Measurements from ENCODE around the gene STN1.
"Not testable (repeated sequence)": the region's sequence is repeated elsewhere in the genome, so short reads cannot be mapped to it uniquely, and the experiment has no call there.

The STN1 gene

DNA sequence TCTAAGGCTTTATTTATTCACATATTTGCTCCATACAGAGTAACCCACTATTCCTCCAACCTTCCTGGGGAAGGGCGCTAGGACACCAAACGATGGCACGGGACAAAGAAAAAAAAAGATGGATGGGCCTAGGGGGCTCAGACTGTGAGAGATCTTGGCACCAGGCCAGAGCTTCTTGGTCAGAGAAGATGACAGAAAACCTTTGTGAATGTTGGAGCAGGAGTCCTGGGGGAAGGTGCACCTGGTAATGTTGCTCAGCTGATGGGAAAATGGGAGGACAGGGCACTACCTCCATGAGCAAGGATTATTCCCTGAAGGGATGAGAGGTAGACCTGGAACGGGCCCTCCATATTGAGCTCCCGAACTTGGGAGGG, 61.2 kb downstream of the STN1 start:
- DNase-seq = no peak

DNA sequence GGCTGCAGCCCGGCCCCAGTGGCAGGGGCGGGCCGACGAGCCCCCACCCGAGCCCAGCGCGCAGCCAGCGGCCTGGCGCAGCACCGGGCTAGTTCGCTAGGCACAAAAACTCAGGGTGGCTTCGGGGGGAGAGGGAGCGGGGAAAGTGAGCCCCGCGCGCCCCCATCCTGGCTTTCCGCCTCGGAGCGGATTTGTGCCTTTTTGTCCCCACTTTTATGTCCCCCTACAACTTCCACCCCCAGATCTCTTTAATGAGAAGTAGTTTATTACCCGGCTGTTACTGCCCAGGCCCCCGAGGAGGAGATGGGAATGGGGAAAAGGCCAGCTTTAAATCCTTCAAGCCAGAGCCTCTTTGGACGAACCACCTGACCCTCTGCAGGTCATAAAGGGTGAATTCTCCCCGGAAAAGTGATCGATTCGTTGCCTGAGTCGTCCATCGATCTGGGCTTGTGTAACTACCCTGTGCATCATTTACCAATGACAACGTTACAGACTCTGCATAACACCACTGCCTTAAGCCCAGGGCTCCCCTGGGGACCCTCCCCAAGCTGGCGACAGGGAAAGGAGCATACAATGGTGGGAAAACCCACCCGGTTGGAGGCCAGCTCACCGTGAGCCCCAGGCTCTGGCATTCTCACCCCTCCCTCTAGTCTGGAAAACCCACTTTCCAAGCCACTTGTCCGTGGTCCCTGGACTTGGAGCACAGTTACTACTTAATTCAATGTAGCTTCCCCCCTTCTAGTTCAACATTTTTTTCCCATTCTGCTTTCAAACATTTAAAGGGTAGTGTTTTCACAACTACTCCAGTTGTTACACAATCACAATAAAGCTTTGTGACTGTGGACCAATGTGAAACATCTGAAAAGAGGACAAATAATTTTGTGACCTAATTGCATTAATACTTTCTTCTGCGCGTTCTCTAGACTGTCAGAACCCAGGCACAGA, 61.9 kb downstream of the STN1 start:
- no peak for DNase-seq

DNA sequence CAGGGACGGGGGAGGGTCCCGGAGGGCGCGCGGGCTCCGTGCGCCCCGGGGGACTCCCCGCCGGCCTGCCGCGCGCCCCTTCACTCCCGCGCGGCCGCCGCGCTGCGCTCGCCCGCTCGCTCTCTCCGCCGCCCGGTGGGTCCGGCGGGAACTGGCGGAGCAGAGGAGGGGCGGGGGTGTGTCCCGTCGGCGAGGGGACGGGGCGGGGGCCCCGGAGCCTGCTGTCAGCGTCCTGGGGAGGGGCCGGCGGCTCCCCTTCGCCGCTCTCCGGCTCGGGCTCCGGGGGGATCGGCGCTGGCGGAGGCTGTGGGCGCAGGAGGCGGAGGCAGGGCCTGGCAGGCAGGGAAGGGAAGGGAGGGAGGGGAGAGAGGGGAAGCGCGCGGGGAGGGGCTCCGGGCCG, 62.6 kb downstream of the STN1 start, which contains the start of gene SH3PXD2A:
Gene SH3PXD2A (minus strand): TSS at position 153 of the 400 bp plus-strand sequence. CDS start 310 bp downstream, outside the sequence.
- no peak for DNase-seq

DNA sequence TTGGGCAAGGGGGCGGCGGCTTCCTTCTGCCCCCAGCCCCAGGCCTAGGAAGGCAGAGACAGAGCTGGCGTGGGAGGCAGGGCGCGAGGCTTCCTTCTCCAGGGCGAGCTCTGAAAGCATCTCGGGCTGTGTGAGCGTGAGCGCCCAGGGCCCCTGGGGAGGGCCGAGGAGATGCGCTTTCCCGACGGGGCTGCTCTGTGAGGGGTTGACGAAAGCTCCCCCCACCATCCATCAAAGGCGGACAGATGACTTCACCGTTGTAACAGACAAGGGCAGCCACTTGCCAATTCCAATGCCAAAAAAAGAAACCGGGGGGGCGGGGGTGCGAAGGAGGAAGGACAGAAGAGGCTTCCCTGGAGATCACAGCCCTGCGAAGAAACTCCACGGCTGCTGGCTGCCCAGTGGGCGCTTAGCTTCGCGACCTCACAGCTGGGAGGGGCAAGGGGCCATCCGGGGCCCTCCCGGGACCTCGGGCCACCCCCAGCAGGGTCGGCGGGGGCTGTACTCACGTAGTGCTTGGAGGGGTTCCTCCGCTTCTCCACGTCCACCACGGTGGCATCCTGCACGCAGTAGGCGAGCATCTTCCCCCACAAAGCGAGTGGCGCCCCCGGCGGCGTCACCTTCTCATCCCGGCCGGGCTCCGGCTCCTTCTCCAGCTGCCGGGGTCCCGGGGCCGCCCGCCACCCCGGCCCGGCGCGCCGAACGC, 63.1 kb downstream of the STN1 start:
- no peak for DNase-seq

DNA sequence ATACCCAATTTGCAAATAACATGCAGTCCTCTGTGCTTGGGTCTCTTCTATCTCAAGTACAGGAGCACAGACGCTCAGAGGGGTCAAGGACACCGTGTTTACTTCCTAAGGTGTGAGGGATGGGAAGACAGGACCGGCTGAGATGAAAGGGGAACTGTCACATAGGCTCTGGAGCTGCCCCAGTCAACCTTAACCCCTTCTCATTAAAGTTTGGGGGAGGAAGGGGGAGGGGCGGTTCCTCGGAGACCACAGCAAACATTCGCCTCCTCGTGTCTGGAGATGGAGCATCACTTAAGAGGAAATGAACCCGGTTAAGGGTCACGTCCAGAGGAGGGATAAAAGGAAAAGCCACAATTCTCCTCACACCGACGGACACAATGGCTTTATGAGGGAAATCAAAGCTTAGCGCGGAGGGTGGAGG, 63.7 kb downstream of the STN1 start:
- DNase-seq = no peak

DNA sequence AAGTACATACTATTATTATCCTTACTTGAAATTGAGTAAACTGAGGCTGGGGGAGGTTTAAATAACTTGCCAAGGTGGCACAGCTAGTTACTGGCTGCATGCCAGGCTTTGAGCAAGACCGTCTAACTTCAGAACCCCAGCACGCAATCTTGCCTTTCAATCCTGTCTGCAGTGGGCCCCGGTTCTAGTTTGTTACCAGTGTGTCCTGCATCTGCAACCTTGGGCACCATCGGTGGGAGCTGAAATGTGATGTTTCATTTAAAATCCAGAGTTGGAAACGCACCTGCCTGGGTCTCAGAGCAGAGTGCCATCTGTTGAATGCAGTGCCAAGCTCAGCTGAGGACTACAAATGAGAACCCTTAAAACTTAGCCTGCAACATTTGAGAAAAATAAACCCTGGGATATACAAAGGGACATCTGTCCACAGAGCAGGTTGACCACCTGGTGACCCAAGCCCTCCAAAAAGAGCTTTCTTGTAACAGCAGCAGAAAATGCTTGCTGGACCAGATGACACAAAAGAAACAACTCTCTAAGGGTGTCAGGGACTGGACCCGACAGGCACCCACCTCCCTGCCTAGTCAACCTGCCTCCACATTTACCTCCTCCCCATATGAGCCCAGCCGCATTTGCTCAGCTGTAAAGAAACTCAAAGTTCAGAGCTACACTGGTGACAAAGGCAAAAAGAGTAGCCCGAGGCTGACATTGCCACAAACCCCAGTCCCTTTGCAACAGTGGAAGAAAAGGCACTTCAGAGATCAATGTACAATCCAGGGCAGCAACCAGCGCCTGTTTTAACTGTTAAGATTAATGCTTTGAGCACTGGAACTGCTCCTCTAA, 64.3 kb downstream of the STN1 start:
- DNase-seq = no peak

DNA sequence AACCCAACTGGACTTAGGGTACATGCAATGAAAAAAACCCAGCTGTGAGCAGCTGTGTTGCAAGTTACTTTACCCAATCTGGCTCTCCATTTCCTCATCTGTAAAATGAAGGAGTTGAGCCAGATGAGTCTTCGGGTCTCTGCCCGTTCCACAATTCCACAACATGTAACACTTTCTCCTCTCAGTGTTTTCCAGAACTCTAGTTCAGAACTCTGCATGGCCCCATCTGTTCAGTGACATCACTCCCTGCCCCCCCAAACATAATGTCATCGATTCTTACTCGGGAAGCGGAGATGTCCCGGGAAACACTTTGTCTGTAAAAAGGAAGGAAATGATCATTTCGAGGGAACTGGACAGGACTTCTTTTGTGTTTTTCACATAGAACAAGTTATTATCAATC, 65.1 kb downstream of the STN1 start:
- DNase-seq = no peak

DNA sequence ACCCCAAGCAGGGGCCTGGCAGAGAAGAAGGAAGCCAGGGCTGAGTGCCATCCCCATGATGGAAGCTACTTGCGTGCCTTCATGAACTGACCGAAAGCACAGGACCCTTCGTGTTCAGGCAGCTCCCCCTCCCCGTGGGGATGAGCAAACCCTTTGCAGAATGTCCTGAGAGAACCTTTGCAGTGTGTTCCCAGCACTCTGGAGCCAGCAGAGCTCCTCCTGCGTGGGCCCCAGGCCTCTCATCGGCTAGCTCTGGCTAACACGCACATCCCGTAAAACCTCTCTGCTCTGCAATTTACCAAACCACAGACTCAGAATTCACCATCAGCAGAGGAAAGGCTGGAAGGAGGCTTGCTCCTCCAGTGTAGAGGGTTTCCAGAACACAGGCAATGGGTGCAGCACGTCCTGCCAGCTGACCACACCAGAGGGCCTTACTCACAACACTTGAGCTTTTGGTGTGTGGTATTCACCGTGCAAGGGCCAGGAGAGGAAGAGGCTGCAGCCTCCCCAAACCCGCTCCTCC, 65.7 kb downstream of the STN1 start:
- DNase-seq = no peak

DNA sequence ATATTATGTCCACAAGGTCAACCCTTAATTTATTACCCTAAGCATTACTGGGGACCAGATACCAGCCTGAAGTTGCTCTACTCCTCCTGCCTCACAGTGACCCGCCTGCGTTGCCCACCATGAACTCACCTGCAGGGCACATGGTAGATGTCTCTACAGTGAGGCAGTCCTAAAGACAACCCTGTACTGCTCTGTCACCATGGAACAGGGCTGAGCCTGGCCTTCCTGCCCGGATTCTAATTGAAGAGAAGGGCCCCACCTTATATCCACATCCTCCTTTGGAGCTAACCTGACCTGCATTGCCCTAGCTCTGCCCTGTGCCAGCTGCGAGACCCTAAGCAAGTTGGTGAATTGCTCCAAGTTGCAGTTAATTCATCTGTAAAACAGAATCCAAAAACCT, 66.7 kb downstream of the STN1 start:
- DNase-seq = no peak

DNA sequence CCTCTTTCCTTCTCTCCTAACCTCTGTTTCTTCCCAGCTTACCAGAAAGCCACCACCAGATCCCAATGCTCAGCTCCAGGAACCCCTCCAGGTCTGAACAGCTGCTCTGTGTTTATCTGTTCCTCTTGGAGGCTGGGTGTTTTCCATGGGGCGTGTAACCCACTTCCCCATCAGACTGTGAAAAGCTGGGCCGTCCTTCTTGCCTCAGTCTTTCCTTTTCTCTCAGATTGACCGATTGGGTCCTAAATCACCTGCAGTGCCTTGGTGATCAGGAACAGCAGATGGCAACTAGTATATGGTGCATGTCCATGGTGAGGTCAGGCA, 67.5 kb downstream of the STN1 start:
- no peak for DNase-seq

DNA sequence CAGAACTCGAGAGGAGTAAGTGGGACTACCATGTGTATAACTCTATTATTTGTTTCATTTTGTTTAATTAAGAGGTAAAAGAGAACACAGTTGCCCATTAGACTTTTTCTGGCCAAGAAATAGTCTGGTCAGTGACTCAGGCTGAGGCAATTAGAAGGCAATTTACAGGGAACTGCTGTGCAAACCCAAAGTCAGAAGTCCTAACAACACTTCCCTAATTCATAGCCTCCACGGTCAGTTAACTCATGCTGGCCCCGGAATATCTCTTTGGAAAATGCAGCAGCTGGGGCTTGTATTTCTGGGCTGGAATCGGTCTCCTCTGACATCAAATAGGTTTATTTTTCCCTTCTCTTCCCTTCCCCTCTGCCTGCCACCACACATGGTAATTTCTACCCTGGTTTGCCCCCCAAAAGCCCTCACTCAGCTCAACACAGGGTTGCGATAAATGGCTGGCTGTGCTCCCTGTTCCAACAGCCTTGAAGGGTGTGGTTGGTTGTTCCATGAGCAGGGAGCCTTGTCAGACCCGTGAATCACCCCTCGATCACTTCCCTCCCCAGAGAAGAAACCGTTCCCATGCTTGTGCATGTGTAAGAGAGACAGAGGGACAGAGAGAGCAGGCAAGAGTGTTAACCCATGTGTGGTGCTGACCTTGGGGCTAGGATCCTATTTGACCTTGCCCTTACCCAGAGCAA, 68.0 kb downstream of the STN1 start:
- no peak for DNase-seq

DNA sequence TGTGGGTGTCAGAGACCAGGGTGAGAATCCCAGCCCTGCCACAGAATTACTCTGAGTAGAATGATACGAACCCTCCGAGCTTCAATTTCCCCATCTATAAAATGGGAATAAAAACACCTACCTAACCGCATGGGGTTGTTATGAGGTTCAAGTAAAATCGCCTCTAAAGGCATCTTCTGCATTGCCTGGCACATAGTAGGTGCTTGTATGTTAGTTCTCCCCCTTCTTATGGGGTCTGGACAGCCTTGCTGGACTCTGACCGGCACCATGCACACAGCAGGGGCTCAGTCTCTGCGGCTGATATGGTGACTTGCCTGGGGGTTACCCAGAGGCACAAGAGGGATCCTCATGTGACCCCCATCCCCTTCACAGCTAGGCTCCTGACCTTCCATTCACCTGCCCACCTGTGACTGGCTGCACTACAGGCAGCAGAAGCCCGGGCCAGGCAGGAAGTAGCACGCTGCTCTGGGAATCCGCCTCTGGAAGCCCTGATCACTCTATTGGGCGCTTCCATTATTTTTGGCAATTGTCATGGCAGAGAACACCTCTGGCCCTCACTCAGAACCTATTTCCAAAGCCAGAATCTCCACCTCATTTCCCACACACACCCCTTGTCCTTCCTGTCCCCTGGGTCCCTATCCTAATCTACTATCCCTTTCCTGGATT, 68.6 kb downstream of the STN1 start:
- DNase-seq = no peak

DNA sequence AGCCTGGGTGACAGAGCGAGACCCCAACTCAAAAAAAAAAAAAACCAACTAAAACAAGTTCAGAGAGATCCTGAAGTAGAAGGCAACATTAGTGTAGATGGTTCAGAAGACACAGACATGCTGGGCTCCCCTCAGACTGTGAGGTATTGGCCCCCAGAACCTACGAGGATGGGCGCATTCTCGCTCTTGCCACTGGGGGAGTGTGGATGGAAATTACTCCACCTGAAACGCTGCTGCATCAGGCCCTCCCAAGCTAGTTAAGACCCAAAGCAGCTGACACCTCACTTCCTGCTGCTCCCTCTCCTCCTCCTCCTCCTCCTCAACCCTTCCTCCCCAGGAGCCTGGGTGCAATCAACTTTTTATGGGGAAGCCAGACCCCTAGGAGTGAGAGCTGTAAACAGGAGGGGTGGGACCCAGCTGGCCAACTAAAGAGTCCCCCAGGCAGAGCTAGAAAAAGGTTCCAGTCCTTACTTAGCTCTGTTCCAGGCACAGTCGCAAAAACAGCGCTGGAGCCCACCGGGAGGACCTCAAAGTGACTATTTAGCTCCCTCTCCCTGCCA, 70.0 kb downstream of the STN1 start:
- DNase-seq = peak; percentile 54

DNA sequence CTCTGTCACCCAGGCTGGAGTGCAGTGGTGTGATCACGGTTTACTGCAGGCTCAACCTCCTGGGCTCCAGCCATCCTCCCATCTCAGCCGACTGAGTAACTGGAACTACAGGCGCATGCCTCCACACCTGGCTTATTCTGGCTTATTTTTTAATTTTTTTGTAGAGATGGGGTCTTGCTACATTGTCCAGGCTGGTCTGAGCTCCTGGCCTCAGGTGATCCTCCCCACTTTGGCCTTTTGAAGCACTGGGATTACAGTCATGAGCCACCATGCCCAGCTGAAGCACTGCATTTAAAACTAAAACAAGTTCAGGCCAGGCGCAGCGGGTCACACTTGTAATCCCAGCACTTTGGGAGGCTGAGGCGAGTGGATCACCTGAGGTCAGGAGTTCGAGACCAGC, 70.6 kb downstream of the STN1 start:
- DNase-seq = no peak

DNA sequence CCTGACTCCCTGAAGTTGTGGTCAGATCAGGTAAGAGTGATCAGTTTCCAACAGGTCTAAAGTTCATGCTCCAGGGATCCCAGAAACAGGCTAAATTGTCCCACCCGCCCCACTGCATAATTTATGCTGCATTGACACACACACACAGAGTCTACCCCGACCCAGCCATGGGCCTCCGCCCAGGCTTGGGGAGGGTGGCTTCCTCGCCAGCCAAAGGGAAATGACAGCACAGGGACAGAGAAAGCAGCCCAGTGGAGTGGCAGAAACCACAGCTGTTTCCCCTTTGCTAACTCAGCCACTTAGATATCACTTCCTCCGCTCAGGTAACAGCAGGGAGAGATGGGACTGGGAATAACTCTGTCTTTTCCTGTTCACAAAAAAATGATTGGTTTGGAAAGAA, 72.0 kb downstream of the STN1 start:
- peak; percentile 43 for DNase-seq

DNA sequence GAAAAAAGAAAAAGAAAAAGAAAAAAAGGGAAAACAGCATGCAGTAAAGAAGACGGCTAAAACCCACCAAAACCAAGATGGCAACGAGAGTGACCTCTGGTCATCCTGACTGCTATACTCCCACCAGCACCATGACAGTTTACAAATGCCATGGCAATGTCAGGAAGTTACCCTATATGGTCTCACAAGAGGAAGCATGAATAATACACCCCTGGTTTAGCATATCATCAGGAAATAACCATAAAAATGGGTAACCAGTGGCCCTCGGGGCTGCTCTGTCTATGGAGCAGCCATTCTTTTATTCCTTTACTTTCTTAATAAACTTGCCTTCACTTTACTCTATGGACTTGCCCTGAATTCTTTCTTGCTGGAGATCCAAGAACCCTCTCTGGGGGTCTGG, 72.6 kb downstream of the STN1 start:
- not testable (repeated sequence) for DNase-seq

DNA sequence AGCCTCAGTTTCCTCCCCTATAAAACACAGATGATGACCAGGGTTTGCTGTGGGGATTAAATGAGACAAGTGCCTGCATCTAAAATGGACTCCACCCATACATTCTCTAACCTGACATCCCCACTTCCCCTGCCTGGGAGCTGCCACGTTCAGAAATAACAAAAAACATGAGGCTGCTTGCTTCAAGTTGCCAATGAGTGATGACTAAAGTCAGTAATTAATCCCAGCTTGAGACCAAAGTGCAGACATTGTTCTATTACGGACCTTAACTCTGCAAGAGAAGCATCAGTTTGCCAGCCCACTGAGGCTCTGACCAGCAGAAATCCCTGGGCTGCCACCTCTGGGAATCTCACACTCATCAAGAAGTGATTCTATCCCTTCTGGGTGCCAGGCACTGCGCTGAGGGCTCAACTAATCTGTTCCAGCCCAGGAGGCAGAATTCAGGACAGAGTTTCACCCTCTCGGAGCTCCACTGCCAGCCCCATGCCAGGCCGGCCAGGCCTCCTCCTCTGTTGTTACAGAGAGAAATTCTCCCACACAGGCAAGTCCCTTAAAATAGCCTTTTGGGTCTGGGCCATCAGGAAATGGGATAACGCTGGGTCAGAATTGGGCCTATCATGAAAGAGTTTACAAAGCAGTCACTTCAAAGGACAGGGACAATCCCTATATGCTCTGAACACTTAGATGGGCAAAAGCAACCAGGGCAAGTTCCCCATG, 74.0 kb downstream of the STN1 start:
- no peak for DNase-seq

DNA sequence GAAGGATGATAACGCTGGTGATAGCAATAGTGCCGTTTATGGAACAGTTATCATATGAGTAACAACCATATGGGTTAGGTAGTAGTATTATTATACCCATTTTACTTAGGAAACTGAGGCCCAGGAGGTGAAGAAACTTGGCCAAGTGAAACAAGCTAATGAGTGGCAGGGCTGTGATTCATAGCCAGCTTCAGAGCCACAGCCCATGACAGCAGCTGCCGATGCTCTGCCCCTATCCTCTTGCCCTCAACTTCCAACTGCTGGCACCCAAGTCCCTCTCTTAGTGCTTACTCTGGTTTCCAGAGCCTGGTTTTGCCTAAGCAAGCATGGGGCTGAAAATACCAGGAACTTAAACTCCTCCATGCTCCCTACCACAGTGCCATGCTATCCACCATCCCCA, 74.9 kb downstream of the STN1 start:
- no peak for DNase-seq

DNA sequence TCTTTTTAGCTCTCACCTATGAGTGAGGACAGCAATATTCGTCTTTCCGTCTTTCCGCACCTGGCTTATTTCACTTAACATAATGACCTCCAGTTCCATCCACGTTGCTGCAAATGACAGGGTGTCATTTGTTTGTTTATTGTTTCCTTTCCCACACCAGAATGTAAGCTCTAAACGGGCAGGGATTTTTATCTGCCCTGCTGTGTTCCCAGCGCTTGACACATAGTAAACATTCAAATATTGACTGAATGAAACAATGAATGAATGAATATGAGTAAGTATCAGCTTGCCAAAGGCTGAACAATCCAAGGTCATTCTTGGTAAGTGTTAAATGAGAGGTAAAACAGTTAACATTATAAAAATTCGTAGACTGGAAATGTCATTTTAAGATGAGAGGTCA, 75.4 kb downstream of the STN1 start:
- DNase-seq = no peak

DNA sequence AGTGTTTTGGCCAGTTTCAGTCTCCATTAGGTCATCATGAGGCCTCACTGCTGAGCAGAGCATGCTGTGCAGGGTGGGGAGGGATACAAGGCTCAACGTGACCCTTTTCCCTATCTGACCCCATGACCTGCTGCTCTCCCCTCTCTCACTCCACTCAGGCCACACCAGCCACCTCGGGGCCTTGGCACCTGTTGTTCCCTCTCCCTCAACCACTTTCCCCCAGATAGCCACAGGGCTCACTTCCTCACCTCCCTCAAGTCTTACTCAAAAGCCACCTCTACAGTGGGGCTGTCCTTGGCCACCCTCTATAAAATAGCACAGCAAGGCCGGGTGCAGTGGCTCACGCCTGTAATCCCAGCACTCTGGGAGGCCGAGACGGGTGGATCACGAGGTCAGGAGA, 76.5 kb downstream of the STN1 start:
- no peak for DNase-seq

DNA sequence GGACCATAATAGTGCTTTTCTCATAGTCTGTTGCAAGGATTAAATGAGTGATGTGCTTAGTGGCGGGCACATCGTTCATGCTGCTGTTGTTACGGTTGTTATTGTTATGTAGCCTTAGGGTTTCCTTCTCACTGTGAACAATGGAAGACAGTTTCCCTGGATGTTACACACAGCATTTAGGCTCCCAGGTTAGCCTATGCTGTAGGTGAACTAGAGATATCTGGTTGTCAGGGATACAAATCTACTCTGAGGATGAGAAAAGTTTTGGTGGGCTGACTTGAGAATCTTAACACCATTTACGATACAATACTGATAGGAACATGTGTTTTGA, 77.3 kb downstream of the STN1 start:
- no peak for DNase-seq
